NCI-H2196 treated with DMSO at 0.1 percent for 48 hours (cell line): Measurements from ENCODE around the gene TMTC1.
A peak's percentile ranks its signal among the peaks of the same experiment; 100 is the strongest.
"Not testable (repeated sequence)": the region's sequence is repeated elsewhere in the genome, so short reads cannot be mapped to it uniquely, and the experiment has no call there.

Source experiments
- DNase-seq: peaks from one replicate; lab custom pipeline; 2025; ENCODE audit not compliant: unreplicated experiment; lab: John Stamatoyannopoulos, UW

TMTC1 gene

DNA sequence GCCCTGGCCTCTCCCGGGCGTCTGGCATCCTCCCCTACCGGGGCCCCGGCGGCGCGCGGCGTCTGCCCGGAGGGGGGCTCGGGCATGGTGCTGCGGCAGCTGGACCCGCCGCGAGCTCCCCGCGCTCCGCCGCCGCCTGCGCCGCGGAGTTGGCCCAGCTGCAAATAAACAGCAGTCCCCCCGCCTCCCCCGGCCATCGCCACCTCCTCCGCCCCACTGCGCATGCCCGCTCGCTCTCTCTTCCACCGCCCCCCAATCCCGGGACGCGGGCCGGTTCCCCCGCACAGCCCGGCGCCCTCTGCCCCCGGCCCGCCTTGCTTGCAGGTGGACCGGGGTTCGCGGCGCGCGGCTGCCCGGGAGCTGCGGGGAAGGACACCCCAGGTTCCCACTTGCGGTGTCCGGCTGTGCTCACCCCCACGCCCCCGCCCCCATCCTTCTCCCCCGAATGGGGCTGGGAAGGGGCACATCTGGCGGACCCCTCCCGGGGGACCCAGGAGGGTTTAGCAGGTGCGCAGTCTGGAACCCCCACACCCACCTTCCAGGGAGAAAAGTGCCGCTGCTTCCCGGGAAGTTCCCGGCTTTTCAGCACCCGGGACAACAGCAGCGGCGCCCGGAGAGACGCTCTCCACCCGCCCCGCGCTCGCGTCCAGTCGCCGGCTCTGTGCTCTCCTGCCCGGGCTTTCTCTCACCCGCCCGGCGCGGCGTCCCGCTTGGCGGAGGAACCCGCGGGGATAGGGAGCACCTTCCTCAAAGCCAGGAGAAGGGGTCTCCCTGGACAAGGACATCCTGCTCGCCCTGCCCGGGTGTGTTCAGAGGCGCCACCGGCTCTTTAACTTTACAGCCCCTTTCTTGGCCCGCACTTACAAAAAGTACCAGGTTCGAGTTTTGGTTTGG is at the start of gene TMTC1:
Gene TMTC1, minus strand, starts transcription at position 170 of the 894 bp plus-strand sequence. CDS start 191 bp downstream, outside the sequence.
- peak; percentile 34 for DNase-seq

DNA sequence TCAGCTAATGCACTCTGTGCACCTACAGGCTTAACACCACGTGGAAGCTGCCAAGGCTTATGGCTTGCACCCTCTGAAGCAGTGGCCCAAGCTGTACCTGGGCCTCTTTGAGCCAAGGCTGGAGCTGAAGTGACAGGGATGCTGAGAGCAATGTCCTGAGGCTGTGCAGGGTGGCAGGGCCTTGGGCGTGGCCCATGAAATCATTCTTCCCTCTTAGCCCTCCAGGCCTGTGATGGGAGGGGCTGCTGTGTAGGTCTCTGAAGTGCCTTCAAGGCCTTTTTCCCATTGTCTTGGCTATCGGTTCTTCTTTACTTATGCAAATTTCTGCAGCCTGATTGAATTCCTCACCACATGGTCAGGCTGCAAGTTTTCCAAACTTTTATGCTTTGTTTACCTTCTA is 47.4 kb upstream of the TMTC1 start:
- DNase-seq = no peak

DNA sequence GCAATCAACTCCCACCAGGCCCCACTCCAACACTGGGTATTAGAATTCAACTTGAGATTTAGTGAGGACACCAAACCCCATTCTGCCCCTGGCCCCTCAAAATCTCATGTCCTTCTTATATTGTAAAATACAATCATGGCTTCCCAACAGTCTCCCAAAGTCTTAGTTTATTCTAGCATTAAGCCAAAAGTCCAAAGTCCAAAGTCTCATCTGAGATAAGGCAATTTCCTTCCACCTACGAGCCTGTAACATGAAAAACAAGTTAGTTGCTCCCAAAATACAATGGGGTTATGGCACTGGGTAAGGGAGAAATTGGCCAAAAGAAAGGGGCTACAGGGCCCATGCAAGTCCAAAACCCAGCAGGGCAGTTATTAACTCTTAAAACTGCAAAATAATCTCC is 46.6 kb upstream of the TMTC1 start:
- DNase-seq = no peak

DNA sequence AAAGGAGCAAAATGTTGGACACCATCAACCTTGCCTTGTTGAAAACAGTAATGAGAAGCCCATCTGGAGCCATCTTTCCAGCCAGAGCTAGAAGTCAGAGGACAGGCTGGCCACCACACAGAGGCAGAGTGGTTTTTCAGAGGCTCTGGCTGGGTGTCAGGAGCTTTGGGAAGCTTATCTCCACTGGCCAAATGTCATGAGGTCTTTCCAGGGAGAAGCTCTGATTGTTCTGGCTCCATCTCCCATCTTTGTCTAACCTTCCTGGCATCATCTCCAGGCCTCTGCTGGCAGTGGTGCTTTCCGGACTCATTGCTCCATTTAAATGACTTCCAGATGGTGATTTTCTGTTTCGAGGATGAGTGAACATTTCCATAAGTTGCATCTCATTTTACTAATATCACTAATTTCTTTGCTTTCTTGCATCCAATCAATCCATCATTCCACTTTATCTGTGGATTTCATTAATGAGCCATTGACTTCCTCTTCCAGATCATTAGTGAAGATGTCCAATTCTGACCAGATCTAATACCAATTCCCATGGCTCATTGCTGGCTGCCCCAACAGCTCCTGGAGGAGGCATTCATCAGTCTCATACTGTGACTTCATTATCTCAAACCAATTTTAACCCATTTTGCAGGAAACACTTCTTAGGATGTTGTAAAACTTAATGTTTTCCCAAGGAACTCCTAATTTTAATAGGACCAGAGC is 35.3 kb upstream of the TMTC1 start:
- DNase-seq = no peak

DNA sequence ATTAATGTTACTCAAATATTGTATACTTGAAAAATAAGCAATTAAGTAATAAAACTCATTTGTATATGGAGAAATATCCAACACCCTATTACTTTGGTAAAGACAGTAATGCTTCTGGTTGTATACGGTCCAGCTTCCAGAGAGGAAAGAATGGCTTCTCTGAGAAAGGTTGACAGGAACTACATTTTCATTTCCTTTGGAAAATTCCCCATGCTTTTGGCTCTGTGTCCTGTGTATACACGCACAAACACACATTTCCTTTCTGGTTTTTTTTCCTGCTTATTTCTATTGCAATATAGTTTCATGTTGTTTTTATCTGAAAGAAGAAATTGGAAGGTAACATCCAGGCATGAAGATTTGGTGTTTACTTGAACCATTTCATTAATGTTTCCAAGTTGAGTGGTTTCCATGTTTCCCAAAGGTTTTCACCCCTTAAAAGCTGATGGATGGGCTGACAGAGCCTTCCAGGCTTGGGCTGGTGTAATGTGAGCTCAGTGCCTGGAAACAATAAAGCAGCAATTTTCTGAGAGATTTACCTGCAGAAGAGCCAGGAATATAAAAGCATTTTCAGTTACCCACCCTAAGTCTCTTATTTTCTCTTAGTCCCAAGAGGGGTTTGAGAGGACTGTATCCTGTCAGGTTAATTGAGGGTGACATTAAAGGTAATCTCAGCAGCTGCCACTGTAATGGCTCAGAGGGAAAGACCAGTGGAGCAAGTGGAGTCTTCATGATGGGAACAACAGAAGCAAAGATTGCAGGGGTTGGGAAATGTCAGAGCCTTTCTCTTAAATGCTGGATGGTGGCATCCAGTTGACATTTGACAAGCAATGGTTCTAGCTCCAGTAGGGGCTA is 33.4 kb upstream of the TMTC1 start:
- no peak for DNase-seq

DNA sequence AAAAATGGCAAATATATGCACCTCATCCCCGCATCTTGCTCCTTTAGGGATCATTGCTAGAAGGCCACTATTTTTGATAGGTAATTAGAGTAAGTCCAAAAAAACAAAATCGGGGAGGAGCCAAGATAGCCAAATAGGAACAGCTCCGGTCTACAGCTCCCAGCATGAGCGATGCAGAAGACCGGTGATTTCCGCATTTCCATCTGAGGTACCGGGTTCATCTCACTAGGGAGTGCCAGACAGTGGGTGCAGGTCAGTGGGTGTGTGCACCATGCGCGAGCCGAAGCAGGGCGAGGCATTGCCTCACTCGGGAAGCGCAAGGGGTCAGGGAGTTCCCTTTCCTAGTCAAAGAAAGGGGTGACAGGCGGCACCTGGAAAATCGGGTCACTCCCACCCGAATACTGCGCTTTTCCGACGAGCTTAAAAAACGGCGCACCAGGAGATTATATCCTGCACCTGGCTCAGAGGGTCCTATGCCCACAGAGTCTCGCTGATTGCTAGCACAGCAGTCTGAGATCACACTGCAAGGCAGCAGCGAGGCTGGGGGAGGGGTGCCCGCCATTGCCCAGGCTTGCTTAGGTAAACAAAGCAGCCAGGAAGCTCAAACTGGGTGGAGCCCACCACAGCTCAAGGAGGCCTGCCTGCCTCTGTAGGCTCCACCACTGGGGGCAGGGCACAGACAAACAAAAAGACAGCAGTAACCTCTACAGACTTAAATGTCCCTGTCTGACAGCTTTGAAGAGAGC is 26.0 kb upstream of the TMTC1 start:
- DNase-seq = not testable (repeated sequence)

DNA sequence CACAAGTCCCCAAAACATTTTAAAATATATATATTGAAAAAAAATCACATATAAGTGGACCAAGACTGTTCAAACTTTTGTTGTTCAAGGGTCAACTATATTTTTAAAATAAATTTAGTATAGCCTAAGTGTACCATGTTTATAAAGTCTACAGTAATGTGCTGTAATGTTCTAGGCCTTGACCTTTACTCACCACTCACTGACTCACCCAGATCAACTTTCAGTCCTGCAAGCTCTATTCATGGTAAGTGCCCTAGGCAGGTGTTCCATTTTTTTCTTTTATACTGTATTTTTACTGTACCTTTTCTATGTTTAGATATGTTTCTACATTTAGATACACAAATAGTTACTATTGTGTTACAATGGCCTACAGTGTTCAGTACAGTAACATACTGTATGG is 23.4 kb upstream of the TMTC1 start:
- no peak for DNase-seq

DNA sequence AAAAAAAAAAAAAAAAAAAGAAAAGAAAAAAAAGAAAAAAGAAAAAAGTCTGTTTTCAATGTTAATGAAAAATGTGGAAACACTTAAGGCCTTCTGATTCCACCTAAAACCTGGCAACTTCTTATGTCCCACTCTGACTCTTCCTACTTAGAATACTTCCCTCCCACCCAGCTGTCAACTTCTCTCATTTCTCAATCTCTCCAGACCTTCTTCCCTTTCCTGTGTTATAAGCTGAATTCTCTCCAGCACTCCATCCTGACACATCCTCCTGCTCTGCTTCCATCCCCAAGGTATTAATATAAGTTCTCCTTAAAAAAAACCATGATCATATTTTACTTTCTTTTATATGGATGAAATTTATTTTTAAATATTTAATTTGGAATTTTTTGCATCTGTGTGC is 20.3 kb upstream of the TMTC1 start:
- DNase-seq = no peak

DNA sequence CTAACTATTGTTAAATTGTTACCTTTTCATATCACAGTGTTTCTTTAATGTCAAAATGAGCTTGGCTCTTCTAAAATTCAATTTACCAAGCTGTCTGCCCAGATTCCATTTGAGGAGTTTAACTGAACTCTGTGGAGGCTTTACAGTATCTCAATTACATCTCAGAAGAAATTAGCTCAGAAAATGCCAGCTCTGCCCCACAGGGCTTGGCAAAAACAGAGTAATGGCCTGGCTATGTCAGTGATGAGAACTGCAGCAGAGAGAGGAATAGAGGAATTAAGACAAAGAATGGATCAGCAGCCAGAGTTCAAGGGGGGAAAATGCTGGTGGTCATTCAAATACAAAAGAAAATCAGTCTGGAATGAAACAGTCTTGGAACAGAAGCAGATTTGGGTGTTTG is 15.8 kb upstream of the TMTC1 start:
- no peak for DNase-seq

DNA sequence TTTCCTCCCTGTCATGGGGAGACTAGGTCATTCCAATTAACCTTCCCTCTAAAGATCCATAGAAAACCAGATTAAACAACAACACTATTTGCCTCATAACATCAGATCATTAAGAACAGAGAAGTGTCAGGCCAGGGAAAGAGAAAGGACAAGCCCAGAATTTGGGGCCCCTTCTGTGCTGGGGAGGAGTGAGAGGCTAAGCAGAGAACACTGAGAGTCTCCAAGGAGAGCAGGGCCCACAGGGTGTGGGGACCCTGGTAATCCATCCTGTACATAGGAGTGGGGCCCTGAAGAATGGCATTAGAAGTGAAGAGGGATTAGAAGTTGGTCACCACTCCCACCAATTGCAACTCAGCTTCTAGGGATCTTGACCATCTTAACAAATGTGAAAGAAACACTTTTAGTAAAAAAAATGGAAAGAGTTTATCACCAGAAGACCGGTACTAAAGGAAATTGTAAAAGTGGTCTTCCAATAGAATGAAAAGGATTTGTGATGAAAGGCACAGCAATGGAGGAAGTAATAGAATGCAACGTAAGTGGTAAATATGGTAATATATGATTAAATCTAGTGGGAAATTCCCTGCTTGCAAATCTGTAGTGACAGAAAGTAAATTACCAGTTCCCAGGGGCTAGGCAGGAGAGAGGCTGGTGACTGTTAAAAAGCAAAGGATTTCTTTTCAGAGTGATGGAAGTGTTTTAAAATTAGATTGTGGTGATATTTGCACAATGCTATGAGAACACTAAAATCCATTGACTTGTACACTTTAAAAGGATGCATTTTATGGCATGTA is 14.0 kb upstream of the TMTC1 start:
- DNase-seq = no peak

DNA sequence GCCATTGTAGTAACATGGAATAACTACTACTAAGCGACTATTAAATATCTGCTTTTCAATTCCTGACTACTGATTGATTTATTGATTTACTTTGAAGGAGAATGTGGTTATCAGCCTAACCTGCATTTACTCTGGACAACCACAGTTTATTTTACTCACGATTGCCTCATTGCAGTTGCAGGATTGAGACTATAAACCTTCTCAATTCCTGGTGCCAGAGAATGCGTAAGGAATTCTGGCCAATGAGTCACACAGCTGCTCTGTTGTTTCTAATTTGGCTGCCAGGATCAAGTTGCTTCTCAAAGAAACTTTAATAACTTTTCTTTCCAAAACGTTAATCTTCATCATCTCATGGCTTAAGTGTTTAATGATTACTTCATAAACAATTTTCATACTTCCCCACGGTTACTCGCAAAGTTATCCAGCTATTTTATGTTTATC is 13.1 kb upstream of the TMTC1 start:
- DNase-seq = no peak

DNA sequence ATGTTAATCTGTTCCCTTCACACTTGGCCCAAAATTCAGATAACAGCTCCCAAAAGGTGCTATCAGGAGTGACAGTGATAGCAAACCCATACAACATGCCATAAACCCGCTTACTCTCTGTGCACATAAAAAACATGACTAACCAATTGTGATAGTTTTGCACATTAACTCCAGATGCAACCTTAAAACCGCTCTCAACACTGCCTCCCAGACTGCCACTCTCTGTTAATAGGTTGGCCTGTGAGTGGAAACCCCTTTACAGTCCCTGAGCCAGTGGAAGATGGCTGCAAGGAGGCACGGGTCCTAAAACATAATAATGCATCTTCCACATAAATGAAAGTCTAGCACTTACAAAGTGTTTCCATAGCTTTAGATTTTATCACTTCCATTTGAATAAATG is 12.0 kb upstream of the TMTC1 start:
- no peak for DNase-seq

DNA sequence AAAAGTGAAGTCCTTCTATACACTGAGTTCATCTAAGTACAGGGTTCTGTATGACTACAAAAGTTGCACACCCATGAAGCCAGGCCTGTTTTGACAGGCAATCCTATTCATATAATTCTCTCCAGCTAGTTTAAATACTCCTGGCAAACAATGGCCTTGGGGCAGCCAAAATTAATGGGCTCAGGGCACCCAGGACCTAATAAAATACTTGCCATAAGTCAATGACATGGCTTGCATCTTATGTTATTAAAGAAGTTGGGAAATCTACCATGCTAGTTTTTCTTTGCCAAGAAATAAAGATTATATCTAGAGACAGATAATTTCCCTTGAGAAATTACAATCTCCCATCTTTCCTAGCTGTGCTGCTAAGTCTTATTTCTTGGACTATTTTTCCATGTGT is 11.1 kb upstream of the TMTC1 start:
- DNase-seq = no peak

DNA sequence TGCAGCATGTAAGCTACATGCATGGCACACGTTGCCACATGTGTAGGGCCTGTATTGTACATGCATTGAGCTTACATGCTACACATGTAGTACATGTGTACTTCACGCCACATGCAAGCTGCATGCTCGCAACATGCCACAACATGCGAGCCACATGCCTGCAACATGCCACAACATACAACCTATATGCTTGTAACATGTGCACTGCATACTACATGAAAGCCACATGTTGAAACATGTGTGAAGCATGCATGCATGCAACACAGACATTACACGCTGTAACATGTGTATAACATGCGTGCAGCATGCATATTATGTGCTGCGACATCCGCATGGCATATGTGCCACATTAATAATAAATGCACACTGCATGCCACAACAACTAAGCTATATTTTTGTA is 9.1 kb upstream of the TMTC1 start:
- no peak for DNase-seq

DNA sequence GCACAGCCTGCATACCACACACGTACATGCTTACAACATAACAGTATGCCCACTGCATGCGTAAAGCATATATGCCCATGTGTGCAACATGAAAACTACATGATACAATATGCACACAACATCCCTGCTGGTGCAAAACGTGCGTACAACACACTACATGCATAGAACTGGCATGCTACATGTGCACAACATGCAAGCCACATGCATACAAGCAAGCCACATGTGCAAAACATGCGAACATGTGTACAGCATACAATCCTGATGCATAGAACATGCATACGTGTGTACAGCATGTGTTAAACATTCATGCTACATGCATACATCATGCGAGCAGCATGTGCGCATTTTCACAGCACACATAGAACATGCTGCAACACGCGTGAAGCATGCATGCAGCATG is 8.4 kb upstream of the TMTC1 start:
- no peak for DNase-seq

DNA sequence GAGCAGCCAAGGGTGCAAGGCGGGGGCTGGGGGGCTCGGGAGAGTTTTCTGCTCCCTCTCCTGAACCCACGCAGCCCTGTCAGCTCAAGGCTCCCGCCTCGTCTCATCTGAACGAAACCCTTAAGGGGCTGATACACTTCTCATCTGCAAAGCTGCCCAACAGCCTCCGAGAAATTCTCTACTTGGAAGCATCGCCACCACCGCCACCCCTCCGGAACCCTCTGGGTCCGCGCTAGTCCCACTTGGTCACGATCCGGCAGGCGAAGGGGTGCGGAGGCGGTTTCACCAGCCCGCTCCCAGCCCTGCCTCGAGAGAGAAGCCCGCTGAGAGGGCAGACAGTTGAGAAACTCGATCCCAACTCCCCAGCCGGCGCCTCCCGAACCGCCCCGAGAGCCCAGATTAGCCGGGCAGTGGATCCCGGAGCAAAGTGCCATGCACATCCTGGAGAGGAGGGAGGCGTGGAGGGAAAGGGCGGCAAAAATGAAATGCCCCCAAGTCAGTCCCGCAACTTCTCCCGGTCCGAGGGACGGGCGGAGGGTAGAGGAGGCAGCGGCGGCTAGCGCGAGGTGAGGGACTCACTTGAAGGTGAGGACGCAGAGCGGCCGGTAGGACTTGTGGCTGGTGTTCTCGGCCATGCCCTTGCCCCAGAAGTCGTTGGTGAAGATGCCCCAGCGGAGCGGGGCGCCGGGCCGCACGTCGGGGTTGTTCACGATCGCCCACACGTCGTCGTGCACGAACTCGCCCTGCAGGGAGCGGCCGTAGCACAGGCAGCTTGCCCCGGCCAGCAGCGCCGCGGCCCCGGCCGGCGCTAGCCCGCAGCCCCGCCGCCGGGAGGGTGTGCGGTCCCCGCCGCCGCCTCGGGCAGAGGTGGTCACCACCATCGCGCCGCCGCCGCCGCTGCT is 620 bp downstream of the TMTC1 start:
- DNase-seq = peak; percentile 26

DNA sequence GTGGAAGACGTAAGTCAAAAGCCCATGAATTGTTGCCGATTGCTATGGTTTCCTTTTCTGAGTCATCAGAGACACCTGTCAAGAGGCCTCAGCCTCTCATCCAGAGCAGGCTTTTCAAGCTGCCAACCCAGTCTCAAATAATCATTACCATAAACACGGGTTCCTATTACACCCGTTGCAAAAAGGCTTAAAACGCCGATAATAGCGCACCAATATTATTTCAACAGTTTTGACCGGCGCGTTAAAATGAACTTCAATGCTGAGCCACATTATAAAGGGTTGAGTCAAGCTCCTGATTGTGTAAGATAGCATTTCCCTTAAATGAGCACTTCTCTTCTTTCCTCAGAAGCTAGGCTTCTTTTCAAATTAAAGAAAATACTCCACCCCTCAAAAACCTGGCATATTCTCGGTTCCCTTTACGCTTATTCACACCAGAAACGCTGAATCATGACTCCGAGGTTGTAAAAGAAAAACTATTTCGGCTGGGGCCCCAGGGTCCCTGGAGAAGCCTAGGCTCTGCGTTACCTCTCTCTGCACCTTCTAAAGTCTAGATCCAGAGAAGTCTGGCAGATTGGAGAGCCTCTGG is 1.4 kb downstream of the TMTC1 start:
- no peak for DNase-seq

DNA sequence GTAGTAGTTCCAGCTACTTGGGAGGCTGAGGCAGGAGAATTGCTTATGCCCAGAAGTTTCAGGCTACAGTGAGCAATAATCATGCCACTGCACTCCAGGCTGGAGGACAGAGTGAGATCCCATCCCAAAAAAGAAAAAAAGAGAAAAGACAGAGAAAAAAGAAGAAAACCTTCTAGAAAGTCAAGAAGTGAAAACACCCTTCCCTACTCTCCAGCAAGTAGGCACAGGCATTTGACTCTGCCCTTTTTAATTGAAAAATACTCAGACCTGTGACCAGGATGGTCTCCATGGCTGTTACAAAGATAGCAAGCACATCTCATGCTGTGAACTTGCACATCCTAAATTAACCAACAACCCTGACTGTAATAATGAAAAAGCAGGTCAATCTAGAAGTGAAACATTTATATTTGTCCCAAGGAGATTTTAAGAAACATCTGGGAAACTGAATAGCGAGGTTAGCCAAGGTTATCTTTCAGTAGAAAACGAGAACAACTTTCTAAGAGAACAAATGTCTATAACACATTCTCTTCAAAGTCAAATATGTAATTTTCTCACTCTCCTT is 2.0 kb downstream of the TMTC1 start:
- DNase-seq = no peak
